K562 (cell line): Measurements from ENCODE around the gene MRRF. TPM values are rescaled to one million over a fixed set of nuclear protein-coding genes. Genes with fewer than 3 reads are reported as not detected.
"Not testable (repeated sequence)": the region's sequence is repeated elsewhere in the genome, so short reads cannot be mapped to it uniquely, and the experiment has no call there.

Experiments
- ATAC-seq: fragments of 200-7000 bp; cut with Tn5 transposase; 3 replicates; pipeline ENCODE4 v1.9.1; 2020; ENCODE audit warnings: moderate library complexity
- BruUV-seq: library from RNA; stranded (reverse); fragments of 400-500 nt; replicated peaks from 2 replicates; lab custom pipeline; 2021; lab: Mats Ljungman, UMichigan
- CTCF ChIA-PET: fragments of 300-600 bp; formaldehyde crosslinking; extraction: SDS; loops from one replicate; lab custom pipeline; 2021; ENCODE audit warnings: low intra/inter-chr PET ratio; lab: Yijun Ruan, JAX
- POLR2A ChIA-PET: fragments of 300-600, 350-650 bp; sonication (Branson Sonifier 250); formaldehyde crosslinking; extraction: SDS; loops from one replicate; lab custom pipeline; 2021; ENCODE audit warnings: antibody characterized with exemption, inconsistent platforms; lab: Yijun Ruan, JAX
- DNase-seq, 4 experiments: peaks; one replicate each; pipeline versions ENCODE4 v3.0.0 to v3.0.0-alpha.2; 2011 to 2018; ENCODE audit warnings: low spot score in 3 of 4, mixed read lengths in 3 of 4; ENCODE audit errors: extremely low read depth in 1 of 4
- FAIRE-seq: peaks from 2 replicates; lab custom pipeline; 2011; peaks lifted over from hg19 to GRCh38; lab: Jason Lieb, UNC
- H2AFZ ChIP-seq: 2 replicates; pipeline ENCODE4 v1.6.0; 2011; ENCODE audit warnings: low read depth, low read length, control low read depth, inconsistent platforms
- H3K27ac ChIP-seq: fragments of 200-600 bp; 3 replicates; pipeline ENCODE4 v1.8.0; 2011; ENCODE audit warnings: low read depth, mild to moderate bottlenecking, control low read depth, inconsistent platforms, low read length, moderate library complexity, mixed read lengths; ENCODE audit errors: extremely low read depth
- H3K27me3 ChIP-seq, 2 experiments: fragments of 300-600 bp in 1 of 2; 2 replicates in 1 of 2; 3 replicates in 1 of 2; pipeline versions ENCODE4 v1.6.0 to v1.8.0; 2011; ENCODE audit warnings: inconsistent platforms in 2 of 2, low read length in 2 of 2, mild to moderate bottlenecking in 1 of 2, mixed read lengths in 1 of 2, moderate library complexity in 1 of 2; ENCODE audit not compliant: control insufficient read depth in 2 of 2, insufficient read depth in 2 of 2
- H3K36me3 ChIP-seq: fragments of 300-600 bp; 3 replicates; pipeline ENCODE4 v1.8.0; 2011; ENCODE audit warnings: mild to moderate bottlenecking, low read length, inconsistent platforms; ENCODE audit not compliant: control insufficient read depth, insufficient read depth
- H3K4me1 ChIP-seq, 2 experiments: fragments of 200-600 bp in 1 of 2; replicated peaks in 1 of 2; 2 replicates in 1 of 2; 3 replicates in 1 of 2; pipeline versions ENCODE4 v1.5.1 to v1.8.0; 2011; ENCODE audit warnings: inconsistent platforms in 2 of 2, low read length in 2 of 2, mild to moderate bottlenecking in 1 of 2, mixed read lengths in 1 of 2, moderate library complexity in 1 of 2; ENCODE audit not compliant: control insufficient read depth in 2 of 2, insufficient read depth in 2 of 2
- H3K4me2 ChIP-seq: 2 replicates; pipeline ENCODE4 v1.6.1; 2011; ENCODE audit warnings: low read length, control low read depth, inconsistent platforms, mixed read lengths; ENCODE audit not compliant: insufficient read depth
- H3K4me3 ChIP-seq: fragments of 200-600 bp; sonication (generic), shearing (Covaris generic); 2 replicates; pipeline ENCODE4 v1.5.1; 2016; ENCODE audit warnings: control low read depth, inconsistent platforms
- H3K79me2 ChIP-seq: fragments of 200-600 bp; 3 replicates; pipeline ENCODE4 v1.8.0; 2011; ENCODE audit warnings: low read length, inconsistent platforms; ENCODE audit not compliant: control insufficient read depth, insufficient read depth
- H3K9ac ChIP-seq, 2 experiments: 2 replicates each; pipeline versions ENCODE4 v1.6.0 to v1.6.1; 2011; ENCODE audit warnings: low read depth in 2 of 2, low read length in 2 of 2, control low read depth in 1 of 2, inconsistent platforms in 1 of 2, mild to moderate bottlenecking in 1 of 2, mixed read lengths in 1 of 2; ENCODE audit not compliant: insufficient read depth in 1 of 2
- H3K9me1 ChIP-seq: one replicate; pipeline ENCODE4 v1.6.0; 2011; ENCODE audit warnings: inconsistent platforms, mild to moderate bottlenecking, low read length, moderate library complexity; ENCODE audit not compliant: control insufficient read depth, insufficient read depth
- H3K9me3 ChIP-seq: replicated peaks from 2 replicates; pipeline ENCODE4 v1.5.1; 2011; ENCODE audit warnings: low read depth, low read length, inconsistent platforms; ENCODE audit not compliant: control insufficient read depth, insufficient read depth
- H4K20me1 ChIP-seq: replicated peaks from 2 replicates; pipeline ENCODE4 v1.6.1; 2011; ENCODE audit warnings: low read length, inconsistent platforms, mixed read lengths; ENCODE audit not compliant: control insufficient read depth, insufficient read depth
- HDAC2 ChIP-seq: fragments of 450-650 bp; IDR thresholded peaks from 2 replicates; pipeline ENCODE4 v1.6.1; 2016; ENCODE audit warnings: mild to moderate bottlenecking
- HLTF ChIP-seq: fragments of 450-650 bp; IDR thresholded peaks from 2 replicates; pipeline ENCODE4 v1.6.1; 2016
- WGBS: fragments of 100-300 bp; shearing (Covaris generic); methylation state at CpG from one replicate; pipeline ENCODE4 v1.1.6; 2016; ENCODE audit warnings: low coverage, mixed read lengths; ENCODE audit not compliant: insufficient coverage; ENCODE audit errors: missing lambda C conversion rate; 5-methylcytosine and 5-hydroxymethylcytosine counted together
- in situ Hi-C: fragments of 300-500 bp; cut with MboI; formaldehyde crosslinking; loops from 4 replicates; pipeline ENCODE4 v1.15.0; 2018; ENCODE audit warnings: inconsistent platforms, mixed read lengths
- intact Hi-C: fragments of 100-400 bp; cut with micrococcal nuclease; formaldehyde crosslinking; loops from 2 replicates; pipeline ENCODE4 v1.14.2; 2022
- polyA plus RNA-seq, 8 experiments: library from polyadenylated mRNA; depleted of rRNA in 4 of 8; stranded (reverse) in 5 of 8; unstranded in 3 of 8; fragments of >200 nt; fragmentation: Nextera tagmentation in 2 of 8; fragmentation: Illumina TruSeq in 1 of 8; extraction: Ambion mirVana in 2 of 8; extraction: Trizol in 1 of 8; gene quantifications; 2 replicates each; pipeline versions ENCODE4 v1.2.1 to v1.2.3, GENCODE V29; 2011 to 2014; ENCODE audit warnings: inconsistent platforms in 1 of 8, missing spikeins in 1 of 8
- total RNA-seq, 7 experiments: library from RNA; depleted of rRNA in 6 of 7; stranded (reverse); fragments of >200 nt in 6 of 7; fragmentation: Illumina TruSeq in 2 of 7; extraction: Trizol in 2 of 7; gene quantifications; 2 replicates each; pipeline versions ENCODE4 v1.2.1 to v1.2.3, GENCODE V29; 2011 to 2021; ENCODE audit warnings: low replicate concordance in 1 of 7
- TF ChIP-seq, protein P1 (sequence below): fragments of 250-450 bp; sonication (Bioruptor Pico); IDR thresholded peaks from 2 replicates; pipeline ENCODE4 v1.5.0; 2021; ENCODE audit warnings: mild to moderate bottlenecking, borderline replicate concordance
- TF ChIP-seq, protein P2 (sequence below): sonication (generic); formaldehyde crosslinking; IDR thresholded peaks from 2 replicates; pipeline ENCODE4 v1.9.0; 2022; ENCODE audit warnings: mild to moderate bottlenecking, missing genetic modification reagents

Gene MRRF
- total and polyA plus RNA-seq, 9 of the 15 experiments (the other 6 are each of a cell fraction or from before 2014, with no cell fraction given) = 55.0 to 105 (median 81.2) TPM

DNA sequence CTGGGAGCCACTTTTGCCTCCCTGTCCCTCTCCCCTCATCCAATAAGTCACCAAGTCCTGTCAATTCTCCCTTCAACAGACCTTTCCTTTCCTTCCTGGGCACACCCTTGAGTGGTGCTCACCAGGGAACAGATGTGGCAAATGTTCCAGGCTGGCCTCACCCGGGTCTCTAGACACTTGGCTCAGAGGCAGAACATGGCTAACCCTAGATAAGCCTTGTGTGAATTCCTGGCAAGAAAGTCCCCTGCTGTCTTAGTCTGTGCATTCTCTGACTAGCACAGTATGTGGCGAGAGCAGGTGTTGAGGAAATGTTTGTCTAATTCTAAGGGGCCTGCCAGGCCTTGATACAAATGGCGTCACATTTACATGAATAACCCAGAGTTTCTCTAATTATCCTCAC is 64.9 kb downstream of the MRRF start:
- intact Hi-C loops (no loop called here), in situ Hi-C loops (loop anchor here (25.0 kb wide), 1 partner anchor 642 kb away; no protein-coding TSS in a partner anchor)
- DNase-seq = no peak
- Histone ChIP-seq H3K9ac (no peak overlapping the region), H3K4me3 (no peak overlapping the region), H4K20me1 (no peaks in the 10 kb centered on the region), H3K36me3 (peaks cover 47% of the 10 kb centered on the region; the same call in 2 of the 3 replicates), H2AFZ (no peak overlapping the region), H3K4me1 (peaks cover 14 to 26% of the 10 kb centered on the region in 2 experiments), H3K27ac (no peak overlapping the region), H3K9me3 (no peaks in the 10 kb centered on the region), H3K4me2 (no peak overlapping the region), H3K9me1 (peaks cover 2% of the 10 kb centered on the region), H3K79me2 (no peaks in the 10 kb centered on the region), H3K27me3 (no peaks in the 10 kb centered on the region)
- WGBS = 72% methylated on average over 3 of the region's 3 CpGs
- no peak for TF ChIP-seq HDAC2
- no peak for TF ChIP-seq HLTF
- TF ChIP-seq, protein P1, sequence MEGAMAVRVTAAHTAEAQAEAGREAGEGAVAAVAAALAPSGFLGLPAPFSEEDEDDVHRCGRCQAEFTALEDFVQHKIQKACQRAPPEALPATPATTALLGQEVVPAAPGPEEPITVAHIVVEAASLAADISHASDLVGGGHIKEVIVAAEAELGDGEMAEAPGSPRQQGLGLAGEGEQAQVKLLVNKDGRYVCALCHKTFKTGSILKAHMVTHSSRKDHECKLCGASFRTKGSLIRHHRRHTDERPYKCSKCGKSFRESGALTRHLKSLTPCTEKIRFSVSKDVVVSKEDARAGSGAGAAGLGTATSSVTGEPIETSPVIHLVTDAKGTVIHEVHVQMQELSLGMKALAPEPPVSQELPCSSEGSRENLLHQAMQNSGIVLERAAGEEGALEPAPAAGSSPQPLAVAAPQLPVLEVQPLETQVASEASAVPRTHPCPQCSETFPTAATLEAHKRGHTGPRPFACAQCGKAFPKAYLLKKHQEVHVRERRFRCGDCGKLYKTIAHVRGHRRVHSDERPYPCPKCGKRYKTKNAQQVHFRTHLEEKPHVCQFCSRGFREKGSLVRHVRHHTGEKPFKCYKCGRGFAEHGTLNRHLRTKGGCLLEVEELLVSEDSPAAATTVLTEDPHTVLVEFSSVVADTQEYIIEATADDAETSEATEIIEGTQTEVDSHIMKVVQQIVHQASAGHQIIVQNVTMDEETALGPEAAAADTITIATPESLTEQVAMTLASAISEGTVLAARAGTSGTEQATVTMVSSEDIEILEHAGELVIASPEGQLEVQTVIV (CRISPR knock-in tag) = no peak
- TF ChIP-seq, protein P2, sequence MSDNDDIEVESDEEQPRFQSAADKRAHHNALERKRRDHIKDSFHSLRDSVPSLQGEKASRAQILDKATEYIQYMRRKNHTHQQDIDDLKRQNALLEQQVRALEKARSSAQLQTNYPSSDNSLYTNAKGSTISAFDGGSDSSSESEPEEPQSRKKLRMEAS (CRISPR knock-in tag) = no peak
- FAIRE-seq = no peak
- CTCF ChIA-PET = no interaction called here
- BruUV-seq = no TSS peak
- POLR2A ChIA-PET = no interaction called here
- no peak for ATAC-seq

DNA sequence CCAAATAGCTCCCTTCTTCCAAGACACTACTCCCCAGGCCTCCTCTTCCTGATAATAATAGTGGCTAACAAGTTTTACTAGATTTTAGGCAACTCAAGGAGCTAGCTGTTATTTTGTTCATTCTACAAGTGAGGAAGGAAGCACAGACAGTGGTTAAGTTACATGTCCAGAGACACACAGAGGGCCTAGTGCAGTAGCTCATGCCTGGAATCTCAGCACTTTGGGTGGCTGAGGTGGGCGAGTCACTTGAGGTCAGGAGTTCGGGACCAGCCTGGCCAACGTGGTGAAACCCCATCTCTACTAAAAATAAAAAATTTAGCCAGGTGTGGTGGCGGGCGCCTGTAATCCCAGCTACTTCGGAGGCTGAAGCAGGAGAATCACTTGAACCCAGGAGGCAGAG is 65.8 kb downstream of the MRRF start:
- CTCF ChIA-PET, BruUV-seq, FAIRE-seq: not testable (repeated sequence)

More for the DNA sequence above, 65.8 kb downstream of the MRRF start:
- Histone ChIP-seq H3K4me1 (peaks cover 14 to 26% of the 10 kb centered on the region in 2 experiments), H3K36me3 (peaks cover 38% of the 10 kb centered on the region; the same call in 2 of the 3 replicates)
- H3K27me3 ChIP-seq, H3K4me2 ChIP-seq, H4K20me1 ChIP-seq, H3K27ac ChIP-seq, POLR2A ChIA-PET, DNase-seq, H3K4me3 ChIP-seq, H3K79me2 ChIP-seq, H3K9ac ChIP-seq, H3K9me3 ChIP-seq, H2AFZ ChIP-seq, intact Hi-C loops, ATAC-seq, H3K9me1 ChIP-seq: not testable (repeated sequence)
- in situ Hi-C loops = loop anchor here (25.0 kb wide), 1 partner anchor 643 kb away; no protein-coding TSS in a partner anchor
- WGBS = 76% methylated on average over 6 of the region's 6 CpGs
